Measurements from ENCODE around the gene PPARD.
"Not testable (repeated sequence)": the region's sequence is repeated elsewhere in the genome, so short reads cannot be mapped to it uniquely, and the experiment has no call there.

PPARD gene

DNA sequence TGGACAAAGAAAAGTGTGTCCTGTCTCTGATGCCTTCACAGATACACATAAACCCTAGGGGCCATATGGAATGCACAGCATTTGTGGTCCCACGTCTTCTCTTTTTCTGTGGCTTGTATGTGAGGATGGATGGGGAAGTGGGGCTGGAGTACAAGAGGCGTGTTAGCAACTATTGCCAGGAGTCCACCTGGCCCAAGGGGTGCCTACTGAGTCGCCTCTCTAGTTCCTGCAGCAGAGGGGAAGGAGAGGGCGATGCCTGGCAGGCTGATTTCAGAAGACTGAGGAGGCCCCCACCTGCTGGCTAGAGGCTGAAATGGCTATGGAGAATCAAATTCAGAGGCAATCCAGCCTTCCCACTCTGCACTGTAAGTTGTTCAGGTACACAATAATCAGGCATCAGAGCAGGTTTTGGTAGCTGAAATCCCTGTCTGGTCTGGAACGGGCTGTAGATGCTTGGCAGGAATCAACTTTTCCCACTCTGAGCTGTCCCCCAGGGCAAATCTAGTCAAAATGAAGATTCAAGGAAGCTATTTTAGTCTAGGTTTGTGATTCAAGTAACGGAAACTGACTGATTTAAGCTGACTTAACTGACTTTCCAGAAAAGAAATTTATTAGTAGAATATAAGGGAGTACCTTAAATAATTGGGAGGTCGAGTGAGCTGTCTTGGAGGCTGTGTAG, 14.9 kb upstream of the PPARD start:
- no peak overlapping the region for H3K9ac ChIP-seq
- H3K4me1 ChIP-seq (ENCODE audit: low read depth, poor library complexity, severe bottlenecking) = peaks cover 23% of the 10 kb centered on the region
- H4K20me1 ChIP-seq (ENCODE audit: insufficient read depth) = no peaks in the 10 kb centered on the region
- no peaks in the 10 kb centered on the region for H3K79me2 ChIP-seq (ENCODE audit: insufficient read depth, low read depth)
- H3K4me2 ChIP-seq = no peak overlapping the region
- H3K27me3 ChIP-seq (ENCODE audit: insufficient read depth, low read depth) = no peaks in the 10 kb centered on the region
- H3K27ac ChIP-seq = no peak overlapping the region
- H3K36me3 ChIP-seq (ENCODE audit: insufficient read depth) = no peaks in the 10 kb centered on the region
- peak; percentile 67 for TF ChIP-seq CTCF (conservative IDR thresholded peaks at IDR 0.05; ENCODE audit: low read depth, low read length)
- no peak overlapping the region for H3K4me3 ChIP-seq (IDR thresholded peaks at IDR 0.05; ENCODE audit: insufficient read depth, low read depth, low read length)
- no peak overlapping the region for H2AFZ ChIP-seq (ENCODE audit: low read depth)

DNA sequence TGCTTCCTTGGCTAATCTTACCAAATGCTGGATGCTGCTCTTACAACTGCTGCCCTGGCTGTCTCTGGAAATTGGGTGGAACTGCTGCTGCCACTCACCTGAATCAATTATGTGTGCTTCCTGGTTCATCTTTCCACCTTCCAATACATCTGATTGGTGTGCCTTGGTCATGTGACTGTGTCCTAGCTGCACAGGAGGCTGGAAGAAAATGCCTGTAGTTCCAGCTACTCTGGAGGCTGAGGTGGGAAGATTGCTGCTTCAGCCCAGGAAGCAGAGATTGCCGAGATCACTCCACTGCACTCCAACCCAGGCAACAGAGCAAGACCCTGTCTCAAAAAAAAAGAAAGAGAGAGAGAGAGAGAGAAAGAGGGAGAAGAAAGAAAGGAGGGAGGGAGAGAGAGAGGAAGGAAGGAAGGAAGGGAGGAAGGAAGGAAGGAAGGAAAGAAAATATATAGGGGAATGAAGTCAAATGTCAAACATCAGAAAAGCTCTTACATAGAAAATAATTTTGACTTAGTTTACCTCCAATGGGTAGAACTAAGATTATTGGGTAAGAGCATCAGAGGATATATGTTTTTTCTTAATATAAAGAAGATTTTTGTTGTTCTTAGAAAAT, 14.1 kb upstream of the PPARD start:
- H3K27me3 ChIP-seq (ENCODE audit: insufficient read depth, low read depth) = no peaks in the 10 kb centered on the region
- no peak for TF ChIP-seq CTCF (conservative IDR thresholded peaks at IDR 0.05; ENCODE audit: low read depth, low read length)
- no peak overlapping the region for H2AFZ ChIP-seq (ENCODE audit: low read depth)
- H3K9ac ChIP-seq = no peak overlapping the region
- no peaks in the 10 kb centered on the region for H3K36me3 ChIP-seq (ENCODE audit: insufficient read depth)
- no peaks in the 10 kb centered on the region for H4K20me1 ChIP-seq (ENCODE audit: insufficient read depth)
- no peak overlapping the region for H3K4me3 ChIP-seq (IDR thresholded peaks at IDR 0.05; ENCODE audit: insufficient read depth, low read depth, low read length)
- no peak overlapping the region for H3K27ac ChIP-seq
- no peaks in the 10 kb centered on the region for H3K79me2 ChIP-seq (ENCODE audit: insufficient read depth, low read depth)
- H3K4me1 ChIP-seq (ENCODE audit: low read depth, poor library complexity, severe bottlenecking) = peaks cover 28% of the 10 kb centered on the region
- no peak overlapping the region for H3K4me2 ChIP-seq

DNA sequence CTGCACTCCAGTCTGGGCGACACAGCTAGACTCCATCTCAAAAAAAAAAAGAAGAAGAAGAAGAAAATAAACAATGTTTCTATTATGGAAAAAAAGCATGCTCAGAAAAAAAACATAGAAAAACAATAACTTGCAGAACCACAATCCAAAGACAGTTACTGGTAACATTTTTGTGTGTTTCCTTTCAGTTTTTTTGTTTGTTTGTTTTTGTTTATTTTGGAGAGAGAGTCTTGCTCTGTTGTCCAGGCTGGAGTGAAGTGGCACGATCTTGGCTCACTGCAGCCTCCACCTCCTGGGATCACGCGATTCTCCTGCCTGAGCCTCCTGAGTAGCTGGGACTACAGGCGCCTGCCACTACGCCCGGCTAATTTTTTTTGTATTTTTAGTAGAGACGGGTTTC, 13.4 kb upstream of the PPARD start:
- not testable (repeated sequence) for H4K20me1 ChIP-seq (ENCODE audit: insufficient read depth); H3K4me2 ChIP-seq; H3K79me2 ChIP-seq (ENCODE audit: insufficient read depth, low read depth); H3K27me3 ChIP-seq (ENCODE audit: insufficient read depth, low read depth); H3K9ac ChIP-seq; H3K27ac ChIP-seq; H2AFZ ChIP-seq (ENCODE audit: low read depth); H3K36me3 ChIP-seq (ENCODE audit: insufficient read depth); H3K4me3 ChIP-seq (IDR thresholded peaks at IDR 0.05; ENCODE audit: insufficient read depth, low read depth, low read length)
- H3K4me1 ChIP-seq (ENCODE audit: low read depth, poor library complexity, severe bottlenecking) = peaks cover 31% of the 10 kb centered on the region

- Histone ChIP-seq H3K79me2 (ENCODE audit: insufficient read depth, low read depth) (no peaks in the 10 kb centered on the region), H3K9ac (no peak overlapping the region), H2AFZ (ENCODE audit: low read depth) (no peak overlapping the region), H3K4me1 (ENCODE audit: low read depth, poor library complexity, severe bottlenecking) (peaks cover 45% of the 10 kb centered on the region), H3K36me3 (ENCODE audit: insufficient read depth) (no peaks in the 10 kb centered on the region), H3K27me3 (ENCODE audit: insufficient read depth, low read depth) (no peaks in the 10 kb centered on the region), H3K27ac (no peak overlapping the region), H3K4me3 (IDR thresholded peaks at IDR 0.05; ENCODE audit: insufficient read depth, low read depth, low read length) (no peak overlapping the region), H3K4me2 (no peak overlapping the region), H4K20me1 (ENCODE audit: insufficient read depth) (no peaks in the 10 kb centered on the region)
- TF ChIP-seq CTCF (conservative IDR thresholded peaks at IDR 0.05; ENCODE audit: low read depth, low read length) = no peak
Observed at GRCh38 chr6:35330541-35331119, 11.7 kb upstream of the PPARD start.

DNA sequence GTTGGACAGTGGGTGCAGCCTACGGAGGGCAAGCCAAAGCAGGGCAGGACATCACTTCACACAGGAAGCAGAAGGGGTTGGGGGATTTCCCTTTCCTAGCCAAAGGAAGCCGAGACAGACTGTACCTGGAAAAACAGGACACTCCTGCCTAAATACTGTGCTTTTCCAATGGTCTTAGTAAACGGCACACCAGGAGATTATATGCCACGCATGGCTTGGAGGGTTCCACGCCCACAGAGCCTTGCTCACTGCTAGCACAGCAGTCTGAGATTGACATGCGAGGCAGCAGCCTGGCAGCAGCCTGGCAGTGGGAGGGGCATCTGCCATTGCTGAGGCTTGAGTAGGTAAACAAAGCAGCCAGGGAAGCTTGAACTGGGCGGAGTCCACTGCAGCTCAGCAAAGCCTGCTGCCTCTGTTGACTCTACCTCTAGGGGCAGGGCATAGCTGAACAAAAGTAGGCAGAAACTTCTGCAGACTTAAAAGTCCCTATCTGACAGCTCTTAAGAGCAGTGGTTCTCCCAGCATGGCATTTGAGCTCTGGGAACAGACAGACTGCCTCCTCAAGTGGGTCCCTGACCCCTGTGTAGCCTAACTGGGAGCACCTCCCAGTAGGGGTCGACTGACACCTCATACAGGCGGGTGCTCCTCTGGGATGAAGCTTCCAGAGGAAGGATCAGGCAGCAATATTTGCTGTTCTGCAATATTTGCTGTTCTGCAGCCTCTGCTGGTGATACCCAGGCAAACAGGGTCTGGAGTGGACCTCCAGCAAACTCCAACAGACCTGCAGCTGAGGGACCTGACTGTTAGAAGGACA, 10.1 kb upstream of the PPARD start:
- Histone ChIP-seq H3K4me2 (peak overlapping the region; percentile 27; the same call in 1 of the 2 replicates), H3K4me1 (ENCODE audit: low read depth, poor library complexity, severe bottlenecking) (peaks cover 40% of the 10 kb centered on the region), H2AFZ (ENCODE audit: low read depth) (peak overlapping the region; percentile 55; the same call in 1 of the 2 replicates)
- not testable (repeated sequence) for H3K79me2 ChIP-seq (ENCODE audit: insufficient read depth, low read depth); H4K20me1 ChIP-seq (ENCODE audit: insufficient read depth); H3K27ac ChIP-seq; H3K36me3 ChIP-seq (ENCODE audit: insufficient read depth); H3K4me3 ChIP-seq (IDR thresholded peaks at IDR 0.05; ENCODE audit: insufficient read depth, low read depth, low read length); H3K9ac ChIP-seq; H3K27me3 ChIP-seq (ENCODE audit: insufficient read depth, low read depth)

All from KMS-11 (cell line).